ENCODE data around the gene FXYD1.
"Not testable (repeated sequence)": the region's sequence is repeated elsewhere in the genome, so short reads cannot be mapped to it uniquely, and the experiment has no call there.

FXYD1 gene

GRCh38 chr19:35144259-35144599, 5.6 kb downstream of the FXYD1 start:
- DNase-seq: no peak

GRCh38 chr19:35144600-35145436, 6.2 kb downstream of the FXYD1 start:
- DNase-seq: no peak

- peak; percentile 40 to 43 (median 42) for DNase-seq
Observed at GRCh38 chr19:35146746-35147459, 8.3 kb downstream of the FXYD1 start.

GRCh38 chr19:35149463-35149862, 10.8 kb downstream of the FXYD1 start:
- DNase-seq: no peak

DNA sequence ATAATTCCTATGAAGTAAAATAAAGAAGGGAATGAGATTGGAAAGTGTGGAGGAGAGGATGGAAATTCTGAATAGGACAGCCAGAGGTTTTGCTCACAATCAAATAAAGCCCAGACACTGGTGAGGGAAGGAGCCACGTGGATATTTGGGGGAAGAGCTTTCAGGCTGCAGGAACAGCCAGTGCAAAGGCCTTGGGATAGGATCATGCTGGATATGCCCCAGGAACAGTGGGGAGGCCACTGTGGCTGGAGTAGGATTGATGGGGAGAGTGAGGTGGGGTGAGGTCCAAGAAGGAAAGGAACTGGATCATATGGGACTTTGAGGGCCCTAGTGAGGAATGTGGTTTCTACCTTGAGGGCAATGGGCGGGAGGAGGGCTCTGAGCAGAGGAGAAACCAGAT, 11.8 kb downstream of the FXYD1 start:
- no peak for DNase-seq

GRCh38 chr19:35151273-35152065, 12.8 kb downstream of the FXYD1 start:
- no peak for DNase-seq

DNA sequence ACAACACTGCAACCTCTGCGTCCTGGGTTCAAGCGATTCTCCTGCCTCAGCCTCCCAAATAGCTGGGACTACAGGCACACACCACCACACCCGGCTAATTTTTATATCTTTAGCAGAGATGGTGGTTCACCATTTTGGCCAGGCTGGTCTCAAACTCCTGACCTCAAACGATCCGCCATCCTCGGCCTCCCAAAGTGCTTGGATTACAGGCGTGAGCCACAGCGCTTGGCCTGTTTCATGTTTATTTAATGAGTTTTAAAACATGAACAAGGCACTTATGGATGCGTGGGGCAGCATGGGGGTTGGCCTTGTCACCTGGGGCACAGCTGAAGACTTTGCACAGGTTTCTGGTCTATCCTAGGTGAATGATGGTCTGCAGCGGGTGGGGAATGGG, 14.5 kb downstream of the FXYD1 start:
- not testable (repeated sequence) for DNase-seq

DNA sequence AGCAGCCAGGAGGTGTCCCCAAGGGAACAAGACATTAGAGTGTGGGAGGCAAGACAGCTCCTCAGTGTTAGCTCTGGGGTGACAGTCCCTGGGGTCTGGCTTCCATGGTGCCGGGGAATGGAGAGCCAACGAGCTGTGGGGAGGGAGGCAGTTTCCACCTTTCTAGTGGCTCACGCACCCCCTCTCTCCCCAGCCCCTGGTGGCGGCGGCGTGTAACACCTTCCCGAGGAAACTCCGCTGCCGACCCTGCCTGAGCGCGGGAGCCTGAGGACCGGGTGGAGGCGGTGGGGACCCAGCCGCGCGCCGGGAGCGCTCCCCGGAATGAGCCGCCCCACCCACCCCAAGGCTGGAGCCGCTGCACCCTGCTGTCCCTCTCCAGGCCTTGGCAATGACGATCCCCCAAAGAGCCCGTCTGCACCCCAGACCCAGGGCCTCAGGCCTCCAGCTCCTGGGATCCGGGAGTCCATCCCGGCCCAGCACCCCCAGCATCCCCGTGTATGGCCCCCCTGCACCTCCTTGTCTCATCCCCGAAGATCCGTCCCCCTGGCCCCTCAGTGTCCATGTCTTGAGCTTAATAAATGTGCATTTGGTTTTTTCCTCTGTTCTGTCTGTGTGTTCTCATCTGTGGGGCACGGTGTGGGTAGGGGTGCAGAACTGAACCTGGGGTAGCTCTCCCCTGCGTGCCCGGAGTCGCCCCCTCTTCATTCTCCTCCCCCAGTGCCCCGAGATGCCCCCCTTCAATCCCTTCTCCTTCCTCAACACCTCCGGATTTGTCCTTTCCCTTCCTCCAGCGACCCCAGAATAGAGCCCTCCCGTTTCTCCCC, 15.3 kb downstream of the FXYD1 start:
- DNase-seq: peak; percentile 39 to 71 (median 43)

GRCh38 chr19:35154525-35155406, 16.1 kb downstream of the FXYD1 start, which contains the start of gene FXYD5:
TSS of gene FXYD5 (plus strand) at chr19:35154735. CDS start at chr19:35155551, 816 bp downstream.
- DNase-seq: peak; percentile 87 to 94 (median 92)

DNA sequence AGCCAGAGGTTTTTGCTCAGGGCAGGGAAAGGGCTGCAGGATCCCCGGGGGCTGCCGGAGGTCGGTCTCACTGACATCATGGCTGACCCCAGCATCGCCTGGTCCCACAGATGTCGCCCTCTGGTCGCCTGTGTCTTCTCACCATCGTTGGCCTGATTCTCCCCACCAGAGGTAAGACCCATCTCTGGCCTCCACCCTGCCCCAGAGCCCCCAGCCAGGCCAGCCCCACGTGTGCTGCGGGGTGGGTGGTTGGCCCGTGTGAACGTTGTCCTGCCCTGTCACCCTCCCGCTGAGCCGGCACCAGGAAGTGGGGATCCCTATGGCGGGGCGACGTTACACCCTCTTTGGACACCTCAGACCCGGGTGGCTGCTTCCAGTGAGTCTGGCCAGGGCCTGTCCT, 16.8 kb downstream of the FXYD1 start:
- peak; percentile 41 to 61 (median 41) for DNase-seq

GRCh38 chr19:35155981-35156672, 17.5 kb downstream of the FXYD1 start:
- DNase-seq: no peak

DNA sequence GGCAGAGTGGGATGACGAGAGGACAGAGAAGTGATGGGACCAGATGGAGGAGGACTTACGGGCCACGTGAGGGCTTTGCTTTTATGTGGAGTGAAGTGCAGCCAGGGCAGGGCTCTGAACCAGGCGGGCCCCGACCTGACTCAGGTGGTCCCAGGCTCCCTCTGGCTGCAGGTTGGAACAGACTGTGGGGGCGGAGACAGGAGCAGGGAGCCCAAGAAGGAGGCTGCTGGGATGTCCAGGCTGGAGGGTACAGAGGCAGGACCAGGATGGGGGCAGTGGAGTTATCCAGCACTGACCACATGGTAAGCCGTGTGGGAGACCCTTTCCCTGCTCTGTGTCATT, 18.0 kb downstream of the FXYD1 start:
- no peak for DNase-seq

GRCh38 chr19:35157431-35157830, 18.8 kb downstream of the FXYD1 start:
- DNase-seq: no peak

GRCh38 chr19:35159606-35160005, 21.0 kb downstream of the FXYD1 start:
- no peak for DNase-seq

DNA sequence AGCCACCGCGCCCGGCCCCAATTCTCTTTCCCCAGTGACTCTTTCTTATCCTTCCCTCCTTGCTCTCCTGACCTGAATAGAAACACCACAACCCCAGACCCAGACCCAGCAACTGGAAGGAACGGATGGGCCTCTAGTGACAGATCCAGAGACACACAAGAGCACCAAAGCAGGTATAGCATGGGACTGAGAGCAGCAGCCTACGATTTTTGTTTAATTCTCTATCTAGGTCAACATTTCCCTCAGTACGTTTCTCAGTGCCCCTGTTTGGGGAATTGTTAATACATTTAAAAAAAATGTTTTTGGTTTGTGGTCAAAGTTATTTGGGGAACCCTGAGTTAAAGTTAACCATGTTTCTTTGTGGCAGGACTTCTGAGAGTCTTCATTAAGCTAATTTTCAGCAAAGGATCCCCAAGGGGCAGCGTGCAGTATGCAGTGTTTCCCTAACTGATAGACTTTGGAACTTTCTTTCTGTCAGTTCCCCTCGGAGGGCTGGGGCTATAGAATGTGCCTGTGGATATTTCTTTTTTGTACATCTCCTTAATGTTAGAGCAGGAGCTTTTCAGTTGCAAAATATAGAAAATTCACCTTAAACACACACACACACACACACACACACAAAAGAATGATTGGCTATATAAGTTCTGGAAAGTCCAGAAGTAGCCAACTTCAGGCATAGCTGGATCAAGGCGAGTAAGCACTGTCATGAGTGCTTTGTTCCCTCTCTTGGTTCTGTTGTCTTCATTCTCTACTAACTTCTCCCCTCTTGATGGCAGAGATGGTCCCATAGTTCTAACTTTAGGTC, 22.2 kb downstream of the FXYD1 start:
- no peak for DNase-seq

- DNase-seq: no peak
Observed at GRCh38 chr19:35161434-35161743, 22.8 kb downstream of the FXYD1 start.

GRCh38 chr19:35162471-35163326, 24.1 kb downstream of the FXYD1 start:
- DNase-seq: no peak

DNA sequence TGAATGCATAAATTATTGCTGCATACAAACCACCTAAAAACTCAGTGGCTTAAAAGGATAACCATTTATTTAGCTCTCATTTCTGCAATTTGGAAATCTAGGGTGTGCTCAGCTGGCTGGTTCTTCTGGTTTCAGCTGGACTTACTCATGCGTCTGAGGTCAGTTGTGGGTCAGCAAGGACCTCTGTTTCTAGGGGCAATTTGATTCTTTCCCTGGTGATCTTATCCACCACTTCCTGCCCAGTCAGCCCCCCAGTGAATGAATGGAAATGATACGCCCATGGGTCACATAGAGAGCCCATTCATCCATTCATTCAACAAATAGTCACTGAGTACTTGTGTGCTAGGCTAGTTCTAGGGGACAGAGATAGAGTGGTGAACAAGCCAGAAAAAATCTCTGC, 25.8 kb downstream of the FXYD1 start:
- DNase-seq: no peak

All from suppressor macrophage treated with lipopolysaccharide for 1 hour (primary cell).